Measurements from ENCODE around the gene ASIC5.

ASIC5 gene

GRCh38 chr4:155846929-155847328 is 19.1 kb downstream of the ASIC5 start:
- Histone ChIP-seq H3K27ac (ENCODE audit: low read depth, low read length) (no peak overlapping the region), H3K4me3 (ENCODE audit: low read depth in 1 of 5, low read length in 5 of 5) (no peak overlapping the region), H3K36me3 (ENCODE audit: control insufficient read depth in 5 of 5, insufficient read depth in 5 of 5, low read length in 5 of 5) (no peaks in the 10 kb centered on the region), H3K27me3 (ENCODE audit: control insufficient read depth in 5 of 5, insufficient read depth in 4 of 5, low read length in 5 of 5) (no peaks in the 10 kb centered on the region), H3K4me1 (ENCODE audit: control insufficient read depth in 5 of 5, insufficient read depth in 5 of 5, low read length in 5 of 5) (no peaks in the 10 kb centered on the region), H3K9me3 (ENCODE audit: control insufficient read depth in 5 of 5, low read length in 5 of 5) (peaks cover 0 to 10% (median 0%) of the 10 kb centered on the region in 5 donors), H3K9ac (ENCODE audit: low read length in 5 of 5) (no peak overlapping the region)

- no peaks in the 10 kb centered on the region for H3K27me3 ChIP-seq (ENCODE audit: control insufficient read depth in 5 of 5, insufficient read depth in 4 of 5, low read length in 5 of 5)
- no peaks in the 10 kb centered on the region for H3K4me1 ChIP-seq (ENCODE audit: control insufficient read depth in 5 of 5, insufficient read depth in 5 of 5, low read length in 5 of 5)
- no peak overlapping the region for H3K9ac ChIP-seq (ENCODE audit: low read length in 5 of 5)
- H3K36me3 ChIP-seq (ENCODE audit: control insufficient read depth in 5 of 5, insufficient read depth in 5 of 5, low read length in 5 of 5) = no peaks in the 10 kb centered on the region
- peaks cover 0 to 3% (median 0%) of the 10 kb centered on the region in 5 donors for H3K9me3 ChIP-seq (ENCODE audit: control insufficient read depth in 5 of 5, low read length in 5 of 5)
- no peak overlapping the region for H3K27ac ChIP-seq (ENCODE audit: low read depth, low read length)
- no peak overlapping the region for H3K4me3 ChIP-seq (ENCODE audit: low read depth in 1 of 5, low read length in 5 of 5)
These were observed 24.0 kb downstream of the ASIC5 start for GRCh38 chr4:155842080-155842479.

DNA sequence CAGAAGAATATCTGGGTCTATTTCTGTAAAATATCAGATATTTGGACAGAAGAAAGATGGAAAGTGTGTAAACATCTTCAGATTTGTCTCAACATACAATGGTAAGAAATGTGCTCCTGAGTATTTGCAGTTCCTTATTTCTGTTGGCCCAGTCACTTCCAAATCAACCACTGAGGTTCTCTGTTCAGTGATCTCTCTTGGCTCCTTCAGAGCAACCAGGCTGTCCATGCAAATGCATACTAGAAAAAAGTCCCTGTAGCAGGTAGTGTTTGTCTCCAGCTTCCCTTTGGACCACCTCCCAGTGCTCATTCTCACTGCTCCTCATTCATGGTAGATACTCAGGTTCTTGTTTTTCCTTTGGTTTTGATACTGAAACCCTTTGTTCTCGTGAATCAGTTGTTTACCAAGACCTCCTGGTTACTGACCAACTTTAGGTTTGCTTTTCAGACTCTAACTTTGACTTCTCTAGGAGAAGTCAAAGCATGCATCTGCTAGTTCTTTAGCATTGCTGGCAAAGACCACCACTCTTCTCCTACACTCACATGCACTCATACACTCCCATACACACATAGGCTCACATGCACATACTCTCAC is 28.8 kb downstream of the ASIC5 start:
- H3K27ac ChIP-seq (ENCODE audit: low read depth, low read length) = no peak overlapping the region
- H3K27me3 ChIP-seq (ENCODE audit: control insufficient read depth in 5 of 5, insufficient read depth in 4 of 5, low read length in 5 of 5) = no peaks in the 10 kb centered on the region
- H3K4me3 ChIP-seq (ENCODE audit: low read depth in 1 of 5, low read length in 5 of 5) = no peak overlapping the region
- no peaks in the 10 kb centered on the region for H3K36me3 ChIP-seq (ENCODE audit: control insufficient read depth in 5 of 5, insufficient read depth in 5 of 5, low read length in 5 of 5)
- H3K9ac ChIP-seq (ENCODE audit: low read length in 5 of 5) = no peak overlapping the region
- H3K4me1 ChIP-seq (ENCODE audit: control insufficient read depth in 5 of 5, insufficient read depth in 5 of 5, low read length in 5 of 5) = no peaks in the 10 kb centered on the region
- H3K9me3 ChIP-seq (ENCODE audit: control insufficient read depth in 5 of 5, low read length in 5 of 5) = no peaks in the 10 kb centered on the region

- H3K27ac ChIP-seq (ENCODE audit: low read depth, low read length) = no peak overlapping the region
- no peaks in the 10 kb centered on the region for H3K9me3 ChIP-seq (ENCODE audit: control insufficient read depth in 5 of 5, low read length in 5 of 5)
- no peaks in the 10 kb centered on the region for H3K27me3 ChIP-seq (ENCODE audit: control insufficient read depth in 5 of 5, insufficient read depth in 4 of 5, low read length in 5 of 5)
- H3K4me3 ChIP-seq (ENCODE audit: low read depth in 1 of 5, low read length in 5 of 5) = no peak overlapping the region
- no peaks in the 10 kb centered on the region for H3K36me3 ChIP-seq (ENCODE audit: control insufficient read depth in 5 of 5, insufficient read depth in 5 of 5, low read length in 5 of 5)
- no peak overlapping the region for H3K9ac ChIP-seq (ENCODE audit: low read length in 5 of 5)
- H3K4me1 ChIP-seq (ENCODE audit: control insufficient read depth in 5 of 5, insufficient read depth in 5 of 5, low read length in 5 of 5) = no peaks in the 10 kb centered on the region
These were observed 33.4 kb downstream of the ASIC5 start for GRCh38 chr4:155832664-155833063.

DNA sequence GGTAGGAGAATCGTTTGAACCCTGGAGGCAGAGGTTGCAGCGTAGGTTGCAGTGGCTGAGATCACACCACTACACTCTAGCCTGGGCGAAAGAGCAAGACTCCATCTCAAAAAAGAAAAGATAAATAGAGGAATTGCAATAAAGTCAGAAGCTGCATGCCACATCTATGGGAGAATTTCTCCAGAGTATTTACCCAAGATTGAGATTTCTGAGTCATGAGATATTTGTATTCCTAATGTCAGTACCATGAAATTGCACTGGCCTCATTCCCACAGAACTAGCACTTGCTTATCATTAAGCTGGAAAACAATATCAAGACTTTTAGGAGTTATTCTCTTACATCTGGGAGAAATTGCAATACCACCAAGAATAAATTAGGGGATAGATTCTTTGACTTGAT is 37.4 kb downstream of the ASIC5 start:
- no peaks in the 10 kb centered on the region for H3K4me1 ChIP-seq (ENCODE audit: control insufficient read depth in 5 of 5, insufficient read depth in 5 of 5, low read length in 5 of 5)
- no peaks in the 10 kb centered on the region for H3K36me3 ChIP-seq (ENCODE audit: control insufficient read depth in 5 of 5, insufficient read depth in 5 of 5, low read length in 5 of 5)
- no peak overlapping the region for H3K27ac ChIP-seq (ENCODE audit: low read depth, low read length)
- H3K9me3 ChIP-seq (ENCODE audit: control insufficient read depth in 5 of 5, low read length in 5 of 5) = no peaks in the 10 kb centered on the region
- H3K9ac ChIP-seq (ENCODE audit: low read length in 5 of 5) = no peak overlapping the region
- peaks cover 0 to 5% (median 0%) of the 10 kb centered on the region in 5 donors for H3K27me3 ChIP-seq (ENCODE audit: control insufficient read depth in 5 of 5, insufficient read depth in 4 of 5, low read length in 5 of 5)
- H3K4me3 ChIP-seq (ENCODE audit: low read depth in 1 of 5, low read length in 5 of 5) = no peak overlapping the region

DNA sequence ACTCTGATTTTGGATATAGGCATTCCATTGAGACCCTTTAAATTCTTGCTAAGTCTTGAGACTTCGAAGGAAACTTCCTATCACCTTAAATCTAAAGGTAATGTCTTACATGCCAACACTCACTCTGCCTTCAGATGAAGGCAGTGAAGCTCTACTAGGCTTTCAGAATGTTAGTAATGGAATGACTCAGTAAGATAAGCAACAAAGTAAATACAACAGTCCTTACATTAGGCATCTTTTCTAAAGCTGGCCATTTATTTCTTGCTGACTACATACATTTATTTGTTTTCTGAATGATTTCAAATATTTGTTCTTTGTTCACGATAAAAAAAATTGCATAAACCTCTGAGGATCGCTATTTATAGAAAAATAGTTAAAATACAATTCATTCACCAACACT is 43.5 kb downstream of the ASIC5 start:
- Histone ChIP-seq H3K9ac (ENCODE audit: low read length in 5 of 5) (no peak overlapping the region), H3K36me3 (ENCODE audit: control insufficient read depth in 5 of 5, insufficient read depth in 5 of 5, low read length in 5 of 5) (no peaks in the 10 kb centered on the region), H3K4me1 (ENCODE audit: control insufficient read depth in 5 of 5, insufficient read depth in 5 of 5, low read length in 5 of 5) (peaks cover 0 to 10% (median 3%) of the 10 kb centered on the region in 5 donors), H3K27me3 (ENCODE audit: control insufficient read depth in 5 of 5, insufficient read depth in 4 of 5, low read length in 5 of 5) (peaks cover 0 to 5% (median 0%) of the 10 kb centered on the region in 5 donors), H3K4me3 (ENCODE audit: low read depth in 1 of 5, low read length in 5 of 5) (no peak overlapping the region), H3K9me3 (ENCODE audit: control insufficient read depth in 5 of 5, low read length in 5 of 5) (no peaks in the 10 kb centered on the region), H3K27ac (ENCODE audit: low read depth, low read length) (no peak overlapping the region)

DNA sequence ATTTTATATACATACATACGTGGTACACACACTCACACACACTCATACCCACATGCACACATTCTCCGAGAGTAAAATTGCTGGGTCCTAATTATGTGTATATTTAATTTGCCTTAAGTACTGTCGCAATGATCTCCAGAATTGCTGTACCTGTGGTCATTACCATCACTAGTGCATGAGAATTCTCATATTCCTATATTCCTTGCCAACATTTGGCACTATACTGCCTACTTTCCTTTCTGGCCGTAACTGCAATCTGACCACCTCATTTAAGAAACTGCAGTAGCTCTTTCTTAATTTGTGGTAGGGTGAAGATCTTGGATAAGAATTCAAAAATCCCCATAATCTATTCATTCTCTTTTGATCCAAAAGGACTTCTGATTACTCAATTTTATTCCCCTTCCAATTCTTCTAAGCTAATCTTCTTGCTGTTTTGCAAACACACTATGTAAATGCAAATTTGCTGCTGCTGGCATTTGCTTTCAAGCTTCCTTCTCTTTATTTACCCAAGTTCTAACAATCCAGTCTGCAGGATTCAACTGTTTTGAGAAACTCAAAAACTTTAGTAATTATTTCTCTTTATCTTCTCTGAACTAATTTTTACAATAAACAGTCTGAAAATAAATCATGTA is 45.1 kb downstream of the ASIC5 start:
- Histone ChIP-seq H3K9ac (ENCODE audit: low read length in 5 of 5) (no peak overlapping the region), H3K4me1 (ENCODE audit: control insufficient read depth in 5 of 5, insufficient read depth in 5 of 5, low read length in 5 of 5) (peaks cover 0 to 10% (median 3%) of the 10 kb centered on the region in 5 donors), H3K4me3 (ENCODE audit: low read depth in 1 of 5, low read length in 5 of 5) (no peak overlapping the region), H3K27me3 (ENCODE audit: control insufficient read depth in 5 of 5, insufficient read depth in 4 of 5, low read length in 5 of 5) (peaks cover 0 to 5% (median 0%) of the 10 kb centered on the region in 5 donors), H3K27ac (ENCODE audit: low read depth, low read length) (no peak overlapping the region), H3K9me3 (ENCODE audit: control insufficient read depth in 5 of 5, low read length in 5 of 5) (no peaks in the 10 kb centered on the region), H3K36me3 (ENCODE audit: control insufficient read depth in 5 of 5, insufficient read depth in 5 of 5, low read length in 5 of 5) (no peaks in the 10 kb centered on the region)

- H3K4me3 ChIP-seq (ENCODE audit: low read depth in 1 of 5, low read length in 5 of 5) = no peak overlapping the region
- peaks cover 0 to 10% (median 3%) of the 10 kb centered on the region in 5 donors for H3K4me1 ChIP-seq (ENCODE audit: control insufficient read depth in 5 of 5, insufficient read depth in 5 of 5, low read length in 5 of 5)
- no peaks in the 10 kb centered on the region for H3K27me3 ChIP-seq (ENCODE audit: control insufficient read depth in 5 of 5, insufficient read depth in 4 of 5, low read length in 5 of 5)
- no peak overlapping the region for H3K27ac ChIP-seq (ENCODE audit: low read depth, low read length)
- no peak overlapping the region for H3K9ac ChIP-seq (ENCODE audit: low read length in 5 of 5)
- no peaks in the 10 kb centered on the region for H3K36me3 ChIP-seq (ENCODE audit: control insufficient read depth in 5 of 5, insufficient read depth in 5 of 5, low read length in 5 of 5)
- no peaks in the 10 kb centered on the region for H3K9me3 ChIP-seq (ENCODE audit: control insufficient read depth in 5 of 5, low read length in 5 of 5)
These were observed 47.0 kb downstream of the ASIC5 start for GRCh38 chr4:155819066-155819465.

DNA sequence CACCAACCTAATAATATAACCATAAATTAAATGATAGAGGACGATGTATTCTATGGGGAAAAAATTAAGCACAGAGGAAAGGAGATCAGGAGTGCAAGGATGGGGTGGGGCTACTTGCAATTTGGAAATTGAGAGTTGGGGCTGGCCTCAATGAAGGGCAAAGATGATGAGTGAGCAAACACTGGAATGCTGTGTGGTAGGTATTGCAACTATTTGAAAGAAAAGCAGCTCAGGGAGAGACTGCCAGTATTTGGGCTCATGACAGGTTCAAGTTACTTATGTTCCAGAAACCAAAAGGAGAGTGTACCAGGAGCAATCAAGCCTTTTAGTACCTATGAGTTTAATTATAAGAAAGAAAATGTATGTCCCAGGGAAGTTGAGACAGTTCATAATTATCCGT is 47.4 kb downstream of the ASIC5 start:
- no peaks in the 10 kb centered on the region for H3K9me3 ChIP-seq (ENCODE audit: control insufficient read depth in 5 of 5, low read length in 5 of 5)
- H3K9ac ChIP-seq (ENCODE audit: low read length in 5 of 5) = no peak overlapping the region
- no peaks in the 10 kb centered on the region for H3K27me3 ChIP-seq (ENCODE audit: control insufficient read depth in 5 of 5, insufficient read depth in 4 of 5, low read length in 5 of 5)
- no peak overlapping the region for H3K27ac ChIP-seq (ENCODE audit: low read depth, low read length)
- peaks cover 0 to 10% (median 3%) of the 10 kb centered on the region in 5 donors for H3K4me1 ChIP-seq (ENCODE audit: control insufficient read depth in 5 of 5, insufficient read depth in 5 of 5, low read length in 5 of 5)
- H3K4me3 ChIP-seq (ENCODE audit: low read depth in 1 of 5, low read length in 5 of 5) = no peak overlapping the region
- no peaks in the 10 kb centered on the region for H3K36me3 ChIP-seq (ENCODE audit: control insufficient read depth in 5 of 5, insufficient read depth in 5 of 5, low read length in 5 of 5)

DNA sequence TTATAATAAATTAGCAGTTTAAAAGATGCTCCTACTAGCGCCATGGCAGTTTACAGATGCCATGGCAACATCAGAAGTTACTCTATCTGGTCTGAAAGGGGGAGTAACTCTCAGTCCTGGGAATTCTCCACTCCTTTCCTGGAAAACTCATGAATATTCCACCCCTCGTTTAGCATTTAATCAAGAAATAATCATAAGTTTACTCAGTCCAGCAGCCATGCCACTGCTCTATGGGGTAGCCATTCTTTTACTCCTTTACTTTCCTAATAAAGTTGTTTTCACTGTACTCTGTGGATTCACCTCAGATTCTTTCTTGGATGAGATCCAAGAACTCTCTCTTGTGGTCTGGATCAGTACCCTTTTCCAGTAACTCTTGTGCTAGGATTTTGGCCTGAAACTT is 55.0 kb downstream of the ASIC5 start:
- no peaks in the 10 kb centered on the region for H3K9me3 ChIP-seq (ENCODE audit: control insufficient read depth in 5 of 5, low read length in 5 of 5)
- H3K9ac ChIP-seq (ENCODE audit: low read length in 5 of 5) = no peak overlapping the region
- H3K36me3 ChIP-seq (ENCODE audit: control insufficient read depth in 5 of 5, insufficient read depth in 5 of 5, low read length in 5 of 5) = no peaks in the 10 kb centered on the region

More for the DNA sequence above, 55.0 kb downstream of the ASIC5 start:
- no peak overlapping the region for H3K4me3 ChIP-seq (ENCODE audit: low read depth in 1 of 5, low read length in 5 of 5)
- H3K27me3 ChIP-seq (ENCODE audit: control insufficient read depth in 5 of 5, insufficient read depth in 4 of 5, low read length in 5 of 5) = no peaks in the 10 kb centered on the region
- no peak overlapping the region for H3K27ac ChIP-seq (ENCODE audit: low read depth, low read length)
- peaks cover 0 to 4% (median 0%) of the 10 kb centered on the region in 5 donors for H3K4me1 ChIP-seq (ENCODE audit: control insufficient read depth in 5 of 5, insufficient read depth in 5 of 5, low read length in 5 of 5)
